ENCODE measurements around the gene PTPN2.
"Not testable (repeated sequence)": the region's sequence is repeated elsewhere in the genome, so short reads cannot be mapped to it uniquely, and the experiment has no call there.

PTPN2 gene

GRCh38 chr18:12907258-12907925, 23.4 kb upstream of the PTPN2 start:
- TF ChIP-seq SUZ12 (IDR thresholded peaks at IDR 0.05; ENCODE audit: extremely low read depth, insufficient read depth, insufficient read length) (no peak), ZNF274 (IDR thresholded peaks at IDR 0.05; ENCODE audit: low read depth, low read length) (no peak), YY1 (IDR thresholded peaks at IDR 0.05; ENCODE audit: insufficient read depth, insufficient read length) (no peak)
- no peaks in the 10 kb centered on the region for H3K9me3 ChIP-seq (ENCODE audit: insufficient read depth, low read length)
- no peak overlapping the region for H3K9ac ChIP-seq (ENCODE audit: insufficient read length, low read depth)
- H3K4me1 ChIP-seq (ENCODE audit: insufficient read depth, insufficient read length): no peaks in the 10 kb centered on the region
- no peaks in the 10 kb centered on the region for H3K27me3 ChIP-seq (ENCODE audit: insufficient read depth, insufficient read length)
- no peak overlapping the region for H3K4me3 ChIP-seq (ENCODE audit: insufficient read length, low read depth)
- H3K36me3 ChIP-seq (ENCODE audit: insufficient read depth, insufficient read length, low read length): no peaks in the 10 kb centered on the region
- no peak for DNase-seq (ENCODE audit: low read depth, low spot score)

- DNase-seq (ENCODE audit: low read depth, low spot score): no peak
- H3K36me3 ChIP-seq (ENCODE audit: insufficient read depth, insufficient read length, low read length): no peaks in the 10 kb centered on the region
- no peaks in the 10 kb centered on the region for H3K4me1 ChIP-seq (ENCODE audit: insufficient read depth, insufficient read length)
- TF ChIP-seq SUZ12 (IDR thresholded peaks at IDR 0.05; ENCODE audit: extremely low read depth, insufficient read depth, insufficient read length) (no peak), YY1 (IDR thresholded peaks at IDR 0.05; ENCODE audit: insufficient read depth, insufficient read length) (no peak), ZNF274 (IDR thresholded peaks at IDR 0.05; ENCODE audit: low read depth, low read length) (no peak)
- H3K4me3 ChIP-seq (ENCODE audit: insufficient read length, low read depth): no peak overlapping the region
- H3K9me3 ChIP-seq (ENCODE audit: insufficient read depth, low read length): no peaks in the 10 kb centered on the region
- no peak overlapping the region for H3K9ac ChIP-seq (ENCODE audit: insufficient read length, low read depth)
- no peaks in the 10 kb centered on the region for H3K27me3 ChIP-seq (ENCODE audit: insufficient read depth, insufficient read length)
Measured at GRCh38 chr18:12906773-12907172, 22.7 kb upstream of the PTPN2 start.

GRCh38 chr18:12906119-12906518, 22.1 kb upstream of the PTPN2 start:
- no peak for DNase-seq (ENCODE audit: low read depth, low spot score)

GRCh38 chr18:12904012-12904516, 20.0 kb upstream of the PTPN2 start:
- H3K4me1 ChIP-seq (ENCODE audit: insufficient read depth, insufficient read length): no peaks in the 10 kb centered on the region
- H3K36me3 ChIP-seq (ENCODE audit: insufficient read depth, insufficient read length, low read length): no peaks in the 10 kb centered on the region
- TF ChIP-seq SUZ12 (IDR thresholded peaks at IDR 0.05; ENCODE audit: extremely low read depth, insufficient read depth, insufficient read length) (no peak), YY1 (IDR thresholded peaks at IDR 0.05; ENCODE audit: insufficient read depth, insufficient read length) (no peak), ZNF274 (IDR thresholded peaks at IDR 0.05; ENCODE audit: low read depth, low read length) (no peak)
- no peak overlapping the region for H3K9ac ChIP-seq (ENCODE audit: insufficient read length, low read depth)
- DNase-seq (ENCODE audit: low read depth, low spot score): no peak
- H3K4me3 ChIP-seq (ENCODE audit: insufficient read length, low read depth): no peak overlapping the region
- H3K27me3 ChIP-seq (ENCODE audit: insufficient read depth, insufficient read length): no peaks in the 10 kb centered on the region
- no peaks in the 10 kb centered on the region for H3K9me3 ChIP-seq (ENCODE audit: insufficient read depth, low read length)

More at GRCh38 chr18:12906119-12906518, 22.1 kb upstream of the PTPN2 start:
- no peaks in the 10 kb centered on the region for H3K27me3 ChIP-seq (ENCODE audit: insufficient read depth, insufficient read length)
- no peaks in the 10 kb centered on the region for H3K36me3 ChIP-seq (ENCODE audit: insufficient read depth, insufficient read length, low read length)
- H3K4me1 ChIP-seq (ENCODE audit: insufficient read depth, insufficient read length): no peaks in the 10 kb centered on the region
- no peak overlapping the region for H3K9ac ChIP-seq (ENCODE audit: insufficient read length, low read depth)
- TF ChIP-seq YY1 (IDR thresholded peaks at IDR 0.05; ENCODE audit: insufficient read depth, insufficient read length) (no peak), ZNF274 (IDR thresholded peaks at IDR 0.05; ENCODE audit: low read depth, low read length) (no peak), SUZ12 (IDR thresholded peaks at IDR 0.05; ENCODE audit: extremely low read depth, insufficient read depth, insufficient read length) (no peak)
- H3K4me3 ChIP-seq (ENCODE audit: insufficient read length, low read depth): no peak overlapping the region
- H3K9me3 ChIP-seq (ENCODE audit: insufficient read depth, low read length): no peaks in the 10 kb centered on the region

GRCh38 chr18:12901208-12901607, 17.2 kb upstream of the PTPN2 start:
- H3K9ac ChIP-seq (ENCODE audit: insufficient read length, low read depth); DNase-seq (ENCODE audit: low read depth, low spot score); H3K9me3 ChIP-seq (ENCODE audit: insufficient read depth, low read length); H3K4me1 ChIP-seq (ENCODE audit: insufficient read depth, insufficient read length); H3K36me3 ChIP-seq (ENCODE audit: insufficient read depth, insufficient read length, low read length); H3K27me3 ChIP-seq (ENCODE audit: insufficient read depth, insufficient read length); H3K4me3 ChIP-seq (ENCODE audit: insufficient read length, low read depth): not testable (repeated sequence)

- H3K4me3 ChIP-seq (ENCODE audit: insufficient read length, low read depth): not testable (repeated sequence)
Measured at GRCh38 chr18:12896784-12897333, 12.8 kb upstream of the PTPN2 start.

GRCh38 chr18:12895626-12896025, 11.6 kb upstream of the PTPN2 start:
- H3K4me3 ChIP-seq (ENCODE audit: insufficient read length, low read depth): no peak overlapping the region
- TF ChIP-seq SUZ12 (IDR thresholded peaks at IDR 0.05; ENCODE audit: extremely low read depth, insufficient read depth, insufficient read length) (no peak), YY1 (IDR thresholded peaks at IDR 0.05; ENCODE audit: insufficient read depth, insufficient read length) (no peak), ZNF274 (IDR thresholded peaks at IDR 0.05; ENCODE audit: low read depth, low read length) (no peak)

More at GRCh38 chr18:12896784-12897333, 12.8 kb upstream of the PTPN2 start:
- H3K9ac ChIP-seq (ENCODE audit: insufficient read length, low read depth); H3K36me3 ChIP-seq (ENCODE audit: insufficient read depth, insufficient read length, low read length); DNase-seq (ENCODE audit: low read depth, low spot score); H3K27me3 ChIP-seq (ENCODE audit: insufficient read depth, insufficient read length); H3K4me1 ChIP-seq (ENCODE audit: insufficient read depth, insufficient read length); H3K9me3 ChIP-seq (ENCODE audit: insufficient read depth, low read length): not testable (repeated sequence)

More at GRCh38 chr18:12895626-12896025, 11.6 kb upstream of the PTPN2 start:
- H3K36me3 ChIP-seq (ENCODE audit: insufficient read depth, insufficient read length, low read length): no peaks in the 10 kb centered on the region
- H3K9ac ChIP-seq (ENCODE audit: insufficient read length, low read depth): no peak overlapping the region
- no peaks in the 10 kb centered on the region for H3K27me3 ChIP-seq (ENCODE audit: insufficient read depth, insufficient read length)
- no peaks in the 10 kb centered on the region for H3K4me1 ChIP-seq (ENCODE audit: insufficient read depth, insufficient read length)
- H3K9me3 ChIP-seq (ENCODE audit: insufficient read depth, low read length): no peaks in the 10 kb centered on the region
- no peak for DNase-seq (ENCODE audit: low read depth, low spot score)
